Vagina (tissue), 2 donors: ENCODE measurements around the gene SMCO1. TPM values are rescaled to one million over a fixed set of nuclear protein-coding genes. Genes with fewer than 3 reads are reported as not detected.
"Not testable (repeated sequence)": the region's sequence is repeated elsewhere in the genome, so short reads cannot be mapped to it uniquely, and the experiment has no call there.

Source experiments
- DNase-seq, 2 donors: peaks; one replicate each; pipeline ENCODE4 v3.0.0-alpha.2; 2017; ENCODE audit errors: extremely low spot score in 2 of 2
- H3K27ac ChIP-seq: fragments of 200-600 bp; sonication (generic); one replicate; pipeline ENCODE4 v1.5.1; 2019
- H3K27me3 ChIP-seq: fragments of 200-600 bp; sonication (generic); one replicate; pipeline ENCODE4 v1.5.1; 2019
- H3K36me3 ChIP-seq, 2 donors: fragments of 200-600 bp; sonication (generic); one replicate each; pipeline ENCODE4 v1.5.1; 2017 to 2019
- H3K4me1 ChIP-seq: fragments of 200-600 bp; sonication (generic); one replicate; pipeline ENCODE4 v1.5.1; 2019
- H3K4me3 ChIP-seq, 2 donors: fragments of 200-600 bp; sonication (generic); 1 replicate in 1 of 2; 2 replicates in 1 of 2; pipeline ENCODE4 v1.5.1; 2016 to 2019
- H3K9me3 ChIP-seq: fragments of 200-600 bp; sonication (generic); one replicate; pipeline ENCODE4 v1.5.1; 2019
- CTCF ChIP-seq, 3 experiments: fragments of 450-650 bp in 2 of 3; fragments of 200-600 bp in 1 of 3; sonication (generic) in 1 of 3; IDR thresholded peaks; one replicate each; pipeline ENCODE4 v1.5.1; 2017 to 2019; ENCODE audit warnings: antibody characterized with exemption in 3 of 3, mild to moderate bottlenecking in 2 of 3, moderate library complexity in 2 of 3
- POLR2A ChIP-seq, 2 donors: fragments of 450-650 bp; IDR thresholded peaks; one replicate each; pipeline ENCODE4 v1.6.1; 2017; ENCODE audit warnings: antibody characterized with exemption in 2 of 2, mild to moderate bottlenecking in 2 of 2, moderate library complexity in 2 of 2
- POLR2AphosphoS5 ChIP-seq, 2 donors: sonication (generic); formaldehyde crosslinking; IDR thresholded peaks; one replicate each; pipeline ENCODE4 v1.9.0; 2017; ENCODE audit warnings: antibody characterized with exemption in 2 of 2, mild to moderate bottlenecking in 2 of 2, low read depth in 1 of 2; ENCODE audit not compliant: insufficient read depth in 1 of 2
- intact Hi-C: fragments of 100-400 bp; cut with DNase I; formaldehyde crosslinking; loops from one replicate; pipeline ENCODE4 v1.15.1; 2023
- small RNA-seq: library from RNA; depleted of rRNA; stranded (forward); fragments of <200 nt; gene quantifications from one replicate; pipeline ENCODE3, GENCODE V24; 2016
- total RNA-seq: library from RNA; depleted of rRNA; stranded (reverse); fragments of >200 nt; gene quantifications from one replicate; pipeline ENCODE4 v1.2.3, GENCODE V29; 2016

Gene SMCO1
- total RNA-seq, 1 donor from 2014 or later = not detected

DNA sequence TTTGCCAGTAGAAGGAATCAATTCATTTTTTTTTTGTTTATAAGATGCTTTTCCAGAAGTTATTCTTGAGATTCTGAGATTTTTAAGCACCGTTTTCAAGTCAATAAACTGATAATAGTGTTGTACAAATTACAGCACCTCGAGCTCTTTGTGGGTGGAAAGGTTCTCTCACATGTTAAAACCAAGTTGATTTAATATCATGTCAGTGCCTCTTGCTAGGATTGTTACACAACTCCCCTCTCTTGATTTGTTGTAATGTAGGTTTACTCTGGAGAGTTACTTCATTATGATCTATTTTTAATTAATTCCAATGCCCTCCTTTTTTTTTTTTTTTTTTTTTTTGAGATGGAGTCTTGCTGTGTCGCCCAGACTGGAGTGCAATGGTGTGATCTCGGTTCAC lies 57.1 kb downstream of the SMCO1 start:
- no peaks in the 10 kb centered on the region for H3K4me1 ChIP-seq
- no peak overlapping the region for H3K4me3 ChIP-seq
- H3K9me3 ChIP-seq = no peaks in the 10 kb centered on the region
- DNase-seq = no peak
- intact Hi-C loops = no loop called here
- no peaks in the 10 kb centered on the region for H3K27me3 ChIP-seq
- H3K27ac ChIP-seq = no peak overlapping the region
- no peak for TF ChIP-seq CTCF (IDR thresholded peaks at IDR 0.05)
- TF ChIP-seq POLR2AphosphoS5 (IDR thresholded peaks at IDR 0.05; ENCODE audit: insufficient read depth in 1 of 2, low read depth in 1 of 2) = no peak
- TF ChIP-seq POLR2A (IDR thresholded peaks at IDR 0.05) = no peak
- no peaks in the 10 kb centered on the region for H3K36me3 ChIP-seq

DNA sequence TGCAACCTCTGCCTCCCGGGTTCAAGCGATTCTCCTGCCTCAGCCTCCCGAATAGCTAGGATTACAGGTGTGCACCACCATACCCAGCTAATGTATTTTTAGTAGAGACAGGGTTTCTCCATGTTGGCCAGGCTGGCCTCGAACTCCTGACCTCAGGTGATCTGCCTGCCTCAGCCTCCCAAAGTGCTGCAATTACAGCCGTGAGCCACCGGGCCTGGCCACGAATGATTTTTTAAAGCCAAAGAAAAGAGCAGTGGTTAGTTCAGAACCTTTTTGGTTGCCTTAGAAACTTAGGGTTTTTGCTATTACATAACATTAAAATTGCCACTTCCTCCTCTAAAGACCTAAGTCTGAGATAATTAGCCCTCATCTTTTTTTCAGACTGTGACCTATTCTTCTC lies 57.7 kb downstream of the SMCO1 start:
- H3K27me3 ChIP-seq, intact Hi-C loops, H3K4me3 ChIP-seq, H3K27ac ChIP-seq, H3K36me3 ChIP-seq, DNase-seq, H3K9me3 ChIP-seq, H3K4me1 ChIP-seq: not testable (repeated sequence)

Small RNA genes lying within 50 kb of the gene (small RNA-seq; reads per million reads assigned to genes)
- not detected for gene RPS29P3

Other genes with a start within 250 kb of the SMCO1 start
- 55.7 TPM for gene PCYT1A, start 227.6 kb downstream of the SMCO1 start, total RNA-seq
- gene DYNLT2B, start 197.1 kb downstream of the SMCO1 start, total RNA-seq = 2.9 TPM
- not detected for gene TM4SF19, start 177.0 kb downstream of the SMCO1 start, total RNA-seq
- gene UBXN7, start 82.9 kb downstream of the SMCO1 start, total RNA-seq = 29.5 TPM
- gene RNF168, start 11.6 kb downstream of the SMCO1 start, total RNA-seq = 26.0 TPM
- gene WDR53, start 53.2 kb upstream of the SMCO1 start, total RNA-seq = 13.5 TPM
- 6.6 TPM for gene FBXO45, start 53.3 kb upstream of the SMCO1 start, total RNA-seq
- 5.4 TPM for gene NRROS, start 124.3 kb upstream of the SMCO1 start, total RNA-seq
- 1.5 TPM for gene CEP19, start 196.9 kb upstream of the SMCO1 start, total RNA-seq
- 31.9 TPM for gene PIGX, start 197.0 kb upstream of the SMCO1 start, total RNA-seq
- 41.3 TPM for gene PAK2, start 224.5 kb upstream of the SMCO1 start, total RNA-seq